Mucosa of stomach (tissue), 1 donor: Measurements from ENCODE around the gene EVC.

Experiments
- H3K27me3 ChIP-seq: one replicate; pipeline ENCODE4 v1.7.0; 2013; ENCODE audit warnings: mild to moderate bottlenecking, low read length; ENCODE audit not compliant: control insufficient read depth, insufficient read depth
- H3K36me3 ChIP-seq: one replicate; pipeline ENCODE4 v1.7.0; 2013; ENCODE audit warnings: low read length; ENCODE audit not compliant: control insufficient read depth, insufficient read depth
- H3K4me1 ChIP-seq: one replicate; pipeline ENCODE4 v1.7.0; 2013; ENCODE audit warnings: mild to moderate bottlenecking, low read length; ENCODE audit not compliant: control insufficient read depth, insufficient read depth
- H3K4me3 ChIP-seq: one replicate; pipeline ENCODE4 v1.7.0; 2013; ENCODE audit warnings: low read length
- H3K9ac ChIP-seq: one replicate; pipeline ENCODE4 v1.7.0; 2013; ENCODE audit warnings: mild to moderate bottlenecking, low read length, moderate library complexity
- H3K9me3 ChIP-seq: one replicate; pipeline ENCODE4 v1.7.0; 2013; ENCODE audit warnings: mild to moderate bottlenecking, low read length, moderate library complexity; ENCODE audit not compliant: control insufficient read depth
- donor health status: Pancreatic carcinoma.

The EVC gene

DNA sequence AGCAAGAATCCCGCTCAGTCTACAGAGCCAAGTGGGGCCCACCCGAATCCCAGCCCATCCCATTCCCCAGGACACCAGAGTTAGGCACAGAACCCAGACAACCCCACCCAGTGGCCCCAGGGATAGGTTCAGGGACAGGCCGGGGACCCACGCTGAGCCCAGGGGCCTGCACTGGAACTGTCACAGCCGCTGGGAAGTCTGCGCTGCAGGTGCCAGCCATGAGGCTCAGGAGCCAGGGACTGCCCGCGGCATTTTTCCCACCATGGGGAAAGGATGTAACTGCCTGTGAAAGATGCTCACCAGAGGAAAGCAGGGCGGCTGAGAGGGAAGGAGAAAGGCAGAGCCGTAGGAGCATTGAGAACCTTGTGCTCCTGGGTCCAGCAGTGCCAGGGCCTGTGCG is 14.7 kb upstream of the EVC start:
- Histone ChIP-seq H3K9me3 (no peaks in the 10 kb centered on the region), H3K27me3 (no peaks in the 10 kb centered on the region), H3K9ac (no peak overlapping the region), H3K36me3 (no peaks in the 10 kb centered on the region), H3K4me3 (no peak overlapping the region), H3K4me1 (no peaks in the 10 kb centered on the region)

DNA sequence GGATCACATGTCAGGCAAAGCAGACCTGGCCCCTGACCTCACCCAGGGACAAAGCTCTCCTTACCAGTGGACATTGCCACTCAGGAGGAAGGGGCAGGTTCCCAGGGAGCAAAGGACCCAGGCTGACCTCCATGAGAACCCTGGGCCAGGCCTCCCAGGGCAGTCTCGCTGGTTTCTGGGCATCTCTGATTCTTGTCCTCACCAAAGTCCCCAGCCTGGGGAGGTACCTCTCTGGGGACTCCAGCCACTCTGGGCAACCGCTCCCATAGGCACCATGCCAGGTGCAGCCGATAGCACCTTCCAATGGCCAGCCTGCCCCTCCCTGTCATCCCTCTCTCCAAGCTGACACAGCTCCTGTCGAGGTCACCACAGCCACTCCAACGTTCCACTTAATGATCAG is 10.5 kb upstream of the EVC start:
- no peaks in the 10 kb centered on the region for H3K36me3 ChIP-seq
- H3K9ac ChIP-seq = no peak overlapping the region
- no peak overlapping the region for H3K4me3 ChIP-seq
- no peaks in the 10 kb centered on the region for H3K27me3 ChIP-seq
- H3K4me1 ChIP-seq = no peaks in the 10 kb centered on the region
- H3K9me3 ChIP-seq = no peaks in the 10 kb centered on the region

DNA sequence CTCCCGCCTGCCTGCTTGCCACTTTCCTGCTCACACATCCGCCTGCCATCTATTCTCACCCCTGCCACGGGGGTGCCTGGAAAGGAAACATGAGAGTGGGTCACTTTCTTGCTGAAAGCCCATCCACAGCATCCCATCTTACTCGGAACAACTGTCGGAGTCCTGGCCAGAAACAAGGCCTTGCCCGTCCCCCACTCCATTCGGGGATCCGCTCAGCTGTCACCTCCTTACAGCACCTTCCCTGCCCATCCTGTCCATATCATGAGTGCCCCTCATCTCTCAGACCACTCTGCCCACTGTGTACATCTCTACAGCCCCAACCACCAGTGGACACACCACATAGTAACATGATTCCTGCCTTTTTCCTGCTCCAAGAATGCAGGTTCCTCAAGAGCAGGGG is 9.0 kb upstream of the EVC start:
- no peaks in the 10 kb centered on the region for H3K36me3 ChIP-seq
- no peak overlapping the region for H3K4me3 ChIP-seq
- peaks cover 1% of the 10 kb centered on the region for H3K27me3 ChIP-seq
- H3K9me3 ChIP-seq = no peaks in the 10 kb centered on the region
- H3K9ac ChIP-seq = no peak overlapping the region
- no peaks in the 10 kb centered on the region for H3K4me1 ChIP-seq

DNA sequence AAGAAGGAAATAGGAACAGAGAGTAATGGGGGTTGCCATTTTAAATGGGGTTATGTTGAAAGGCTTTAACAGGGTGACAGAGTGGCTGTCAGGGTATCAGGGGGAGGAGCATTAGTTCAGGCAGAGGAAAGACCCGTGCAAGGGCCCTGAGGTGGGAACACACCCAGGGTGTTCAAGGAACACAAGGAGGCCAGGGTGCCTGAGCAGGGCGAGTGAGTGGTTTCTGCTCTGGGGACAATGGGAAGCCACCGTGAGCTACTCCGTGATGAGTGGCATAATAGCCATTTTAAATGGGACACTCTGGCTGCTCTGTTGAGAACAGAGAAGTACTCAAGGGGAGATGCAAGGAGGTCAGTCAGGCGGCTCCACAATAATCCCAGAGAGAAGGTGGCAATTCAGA is 7.2 kb upstream of the EVC start:
- Histone ChIP-seq H3K9me3 (no peaks in the 10 kb centered on the region), H3K4me3 (no peak overlapping the region), H3K27me3 (peaks cover 20% of the 10 kb centered on the region), H3K4me1 (no peaks in the 10 kb centered on the region), H3K9ac (no peak overlapping the region), H3K36me3 (no peaks in the 10 kb centered on the region)

DNA sequence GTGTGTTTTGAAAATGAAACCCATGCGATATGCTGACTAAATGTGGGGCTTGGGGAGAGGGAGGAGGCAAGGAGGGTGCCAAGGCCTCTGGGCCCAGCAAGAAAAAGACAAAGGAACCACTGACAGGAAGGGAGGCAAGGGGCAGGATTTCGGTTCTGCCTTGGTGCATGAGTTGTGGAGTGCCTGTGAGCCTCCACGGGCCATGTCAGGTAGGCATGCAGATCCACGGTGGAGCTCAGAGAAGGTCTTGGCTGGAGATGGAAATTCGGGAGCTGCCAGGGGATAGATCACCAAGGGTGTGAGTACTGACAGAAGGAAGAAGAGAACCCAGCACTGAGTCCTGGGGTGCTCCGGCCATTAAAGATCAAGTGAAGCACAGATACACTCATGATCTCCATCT is 6.7 kb upstream of the EVC start:
- no peak overlapping the region for H3K4me3 ChIP-seq
- H3K36me3 ChIP-seq = no peaks in the 10 kb centered on the region
- no peaks in the 10 kb centered on the region for H3K9me3 ChIP-seq
- H3K4me1 ChIP-seq = no peaks in the 10 kb centered on the region
- peaks cover 24% of the 10 kb centered on the region for H3K27me3 ChIP-seq
- no peak overlapping the region for H3K9ac ChIP-seq

DNA sequence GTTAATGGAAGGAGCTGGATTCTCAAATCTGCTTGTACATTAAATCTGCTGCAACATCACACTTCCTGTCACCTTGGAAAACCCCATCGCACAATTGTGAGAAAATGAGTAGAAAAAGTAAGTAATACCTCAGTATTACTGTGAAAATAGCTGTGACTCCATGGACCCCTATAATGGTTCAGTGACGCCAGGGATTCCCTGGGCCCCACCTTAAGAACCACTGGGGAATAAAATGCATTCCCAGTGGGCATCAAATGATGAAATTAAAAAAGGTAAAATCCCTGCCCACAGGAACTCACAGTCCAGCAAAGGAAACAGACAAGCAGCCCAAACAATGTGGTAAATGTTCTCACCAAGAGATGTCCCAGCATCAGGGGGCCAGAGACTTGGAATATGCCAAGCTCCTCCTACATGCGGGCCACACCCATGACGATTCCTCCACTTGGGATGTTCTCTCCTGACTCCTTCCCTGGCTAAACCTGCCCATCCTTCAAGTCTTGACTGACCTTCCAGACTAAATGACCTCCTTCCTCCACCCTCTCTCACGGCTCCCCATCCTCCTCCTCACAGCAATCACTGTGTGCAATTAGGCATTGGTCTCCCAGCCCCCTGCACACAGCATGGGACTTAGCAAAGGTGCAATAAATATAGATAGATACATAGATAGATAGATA is 5.2 kb upstream of the EVC start:
- Histone ChIP-seq H3K9ac (no peak overlapping the region), H3K4me1 (no peaks in the 10 kb centered on the region), H3K9me3 (no peaks in the 10 kb centered on the region), H3K36me3 (no peaks in the 10 kb centered on the region), H3K4me3 (no peak overlapping the region), H3K27me3 (peaks cover 32% of the 10 kb centered on the region)

DNA sequence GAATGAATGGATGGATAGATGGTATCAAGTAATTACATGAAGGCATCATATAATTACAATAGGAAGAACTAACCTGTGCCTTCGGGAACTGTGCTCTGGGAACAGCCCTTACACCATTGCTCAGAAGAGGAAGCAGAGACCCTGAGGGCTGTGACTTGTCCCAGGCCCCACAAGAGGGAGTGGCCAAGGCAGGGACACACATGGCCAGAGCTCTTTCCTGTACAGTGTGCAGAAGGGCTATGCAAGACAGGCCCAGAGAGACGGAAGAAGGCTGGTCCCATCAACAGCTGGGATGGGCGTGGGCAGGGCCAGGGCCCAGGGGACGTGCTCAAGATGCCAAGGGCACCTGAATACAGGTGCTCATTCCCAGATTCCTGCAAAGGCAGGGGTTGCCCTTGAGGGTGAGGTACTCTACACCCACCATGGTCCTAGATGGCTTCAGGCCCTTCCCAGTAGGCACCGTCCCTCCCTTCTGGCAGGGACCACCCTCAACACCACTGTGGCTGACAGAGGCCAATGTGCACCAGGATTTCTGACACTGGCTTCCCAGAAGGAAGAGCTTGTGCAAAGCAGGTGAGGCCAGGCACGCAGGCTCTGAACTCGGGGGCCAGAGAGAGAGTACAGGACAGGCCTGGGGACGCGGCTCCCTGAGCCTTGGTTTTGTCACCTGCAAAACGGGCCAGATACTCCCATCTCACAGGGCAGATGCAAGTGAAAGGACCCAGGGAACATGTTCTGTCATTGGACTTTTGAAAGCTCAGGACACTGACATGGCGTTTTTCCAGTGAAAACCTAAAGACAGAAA is 4.3 kb upstream of the EVC start:
- H3K9ac ChIP-seq = no peak overlapping the region
- no peak overlapping the region for H3K4me3 ChIP-seq
- H3K4me1 ChIP-seq = no peaks in the 10 kb centered on the region
- peaks cover 36% of the 10 kb centered on the region for H3K27me3 ChIP-seq
- no peaks in the 10 kb centered on the region for H3K36me3 ChIP-seq
- H3K9me3 ChIP-seq = no peaks in the 10 kb centered on the region

DNA sequence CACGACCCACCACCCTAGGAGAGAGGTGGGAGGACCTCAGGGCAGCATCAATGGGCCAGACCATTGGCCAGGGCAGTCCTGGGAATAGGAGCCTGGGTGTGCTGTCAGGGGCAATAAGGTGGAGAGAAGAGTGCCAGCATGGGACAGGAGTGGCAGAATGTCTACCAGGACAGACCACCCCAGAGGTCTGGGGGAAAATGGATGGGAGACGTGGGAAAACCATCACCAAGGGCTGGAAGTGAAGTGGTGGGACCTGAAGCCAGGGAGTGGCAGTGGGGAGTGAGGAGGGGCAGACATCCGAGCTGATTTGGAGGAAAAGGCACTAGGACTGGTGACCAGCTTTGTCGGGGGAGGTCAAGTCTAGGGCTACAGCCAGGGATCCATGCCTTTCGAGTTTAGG is 3.6 kb upstream of the EVC start:
- peak overlapping the region; percentile 45 for H3K9ac ChIP-seq
- no peak overlapping the region for H3K4me3 ChIP-seq
- H3K9me3 ChIP-seq = no peaks in the 10 kb centered on the region
- H3K36me3 ChIP-seq = no peaks in the 10 kb centered on the region
- H3K27me3 ChIP-seq = peaks cover 42% of the 10 kb centered on the region
- H3K4me1 ChIP-seq = peaks cover 4% of the 10 kb centered on the region

DNA sequence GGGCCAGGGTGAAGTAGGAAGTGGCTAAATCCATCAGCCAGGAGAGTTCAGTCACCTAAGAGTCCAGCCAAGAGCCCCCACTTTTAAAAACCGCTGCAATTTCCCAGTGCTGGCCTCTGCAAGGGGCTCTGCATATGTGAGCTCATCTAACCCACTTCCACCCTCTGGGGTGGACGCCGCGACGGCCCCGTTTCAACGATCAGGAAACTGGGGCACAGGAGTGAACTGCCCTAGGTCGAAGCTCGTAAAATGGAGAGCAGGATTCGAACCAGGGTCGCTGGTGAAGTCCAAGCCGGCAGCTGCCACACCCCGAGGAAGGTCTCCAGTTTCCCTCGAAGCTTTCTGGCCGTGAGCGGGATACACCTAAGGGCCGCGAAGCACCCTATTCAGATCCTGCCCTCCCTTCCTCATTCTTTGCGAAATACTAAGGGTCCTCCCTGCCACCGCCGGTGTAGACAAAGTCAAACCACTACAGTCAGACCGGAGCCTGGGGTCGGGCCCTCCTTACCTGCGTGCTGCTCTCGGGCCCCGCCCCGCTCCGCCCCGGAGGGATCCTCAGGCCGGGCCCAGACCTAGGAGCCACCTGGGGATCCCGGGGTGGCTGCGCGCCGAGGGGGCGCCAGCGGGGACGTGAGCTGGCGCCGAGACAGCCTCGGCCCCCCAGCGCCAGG is 3.1 kb upstream of the EVC start:
- Histone ChIP-seq H3K4me3 (no peak overlapping the region), H3K27me3 (peaks cover 43% of the 10 kb centered on the region), H3K9ac (peak overlapping the region; percentile 45), H3K36me3 (no peaks in the 10 kb centered on the region), H3K9me3 (no peaks in the 10 kb centered on the region), H3K4me1 (peaks cover 5% of the 10 kb centered on the region)

DNA sequence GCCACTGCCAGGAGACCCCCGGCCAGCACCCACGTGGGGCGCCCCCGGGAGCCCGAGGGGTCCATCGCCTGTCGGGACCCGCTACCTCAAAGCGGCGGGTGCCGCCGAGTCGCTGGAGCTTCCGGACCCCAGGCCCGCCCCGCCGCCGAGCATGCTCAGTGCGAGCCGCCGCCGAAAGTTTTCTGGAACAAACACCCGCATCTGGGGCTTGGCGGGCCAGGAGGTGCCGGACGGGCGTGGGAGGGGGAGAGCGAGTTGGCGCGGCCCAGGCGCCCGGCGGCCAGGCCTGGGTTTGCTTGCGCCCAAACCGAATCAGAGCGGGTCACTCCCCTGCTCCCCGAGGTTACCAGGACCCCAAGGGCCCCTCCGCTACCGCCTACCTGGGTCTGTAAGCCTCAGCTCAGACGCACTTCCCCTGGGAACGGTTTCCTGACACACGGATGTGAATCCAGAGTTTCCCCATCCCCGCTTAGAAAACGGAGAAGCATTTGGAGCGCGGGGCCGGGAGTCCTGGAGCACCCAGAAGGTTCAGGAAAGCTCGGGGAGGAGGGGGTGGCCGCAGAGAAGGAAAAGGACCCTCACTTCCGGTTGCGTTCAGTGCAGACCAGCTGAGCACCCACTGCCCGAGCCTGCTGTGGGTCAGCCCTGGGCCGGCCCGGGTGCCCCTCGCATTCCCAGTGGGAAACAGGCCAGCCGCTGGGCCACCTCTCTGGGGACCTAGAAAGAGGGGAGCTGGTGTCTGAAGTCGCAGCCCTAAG is 2.4 kb upstream of the EVC start, which contains the start of gene EVC2:
TSS of gene EVC2 (minus strand) at position 111 of the 758 bp plus-strand sequence. CDS start at position 65, 46 bp downstream.
- peak within 1 kb of the TSS; percentile 45 for H3K9ac ChIP-seq
- H3K36me3 ChIP-seq = no peaks in the 10 kb centered on the region
- H3K4me1 ChIP-seq = peaks cover 5% of the 10 kb centered on the region

DNA sequence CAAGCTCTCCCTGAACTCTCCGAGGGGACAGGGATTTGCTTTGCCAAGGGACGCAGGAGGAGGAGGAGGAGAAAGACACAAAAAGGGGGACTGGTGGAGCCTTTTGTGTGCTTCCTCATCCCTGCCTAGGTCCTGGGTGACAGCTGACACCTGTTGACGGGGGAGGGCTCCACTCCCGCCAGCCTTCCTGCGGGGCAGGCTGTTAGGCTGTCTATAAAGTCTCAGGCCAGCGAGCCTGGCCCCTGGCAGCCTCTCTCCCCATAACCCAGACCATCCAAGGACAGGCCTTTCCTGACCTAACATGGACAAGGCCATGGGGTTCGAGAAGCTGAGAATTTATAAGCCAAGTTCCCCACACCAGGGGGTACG is 1.8 kb upstream of the EVC start:
- no peaks in the 10 kb centered on the region for H3K9me3 ChIP-seq
- peaks cover 5% of the 10 kb centered on the region for H3K4me1 ChIP-seq
- peaks cover 43% of the 10 kb centered on the region for H3K27me3 ChIP-seq
- no peaks in the 10 kb centered on the region for H3K36me3 ChIP-seq
- H3K4me3 ChIP-seq = no peak overlapping the region
- H3K9ac ChIP-seq = no peak overlapping the region

More for the DNA sequence above, 2.4 kb upstream of the EVC start, which contains the start of gene EVC2:
- peaks cover 43% of the 10 kb centered on the region for H3K27me3 ChIP-seq
- no peak within 1 kb of the TSS for H3K4me3 ChIP-seq
- H3K9me3 ChIP-seq = no peaks in the 10 kb centered on the region
